GM21526 (cell line): ENCODE measurements around the gene SCPEP1.
"Not testable (repeated sequence)": the region's sequence is repeated elsewhere in the genome, so short reads cannot be mapped to it uniquely, and the experiment has no call there.

ENCODE experiments used
- ATAC-seq: cut with Tn5 transposase; IDR thresholded peaks from one replicate; pipeline ENCODE4 v1.9.1; 2021; ENCODE audit warnings: moderate library complexity; ENCODE audit not compliant: unreplicated experiment, low FRiP score

The SCPEP1 gene

DNA sequence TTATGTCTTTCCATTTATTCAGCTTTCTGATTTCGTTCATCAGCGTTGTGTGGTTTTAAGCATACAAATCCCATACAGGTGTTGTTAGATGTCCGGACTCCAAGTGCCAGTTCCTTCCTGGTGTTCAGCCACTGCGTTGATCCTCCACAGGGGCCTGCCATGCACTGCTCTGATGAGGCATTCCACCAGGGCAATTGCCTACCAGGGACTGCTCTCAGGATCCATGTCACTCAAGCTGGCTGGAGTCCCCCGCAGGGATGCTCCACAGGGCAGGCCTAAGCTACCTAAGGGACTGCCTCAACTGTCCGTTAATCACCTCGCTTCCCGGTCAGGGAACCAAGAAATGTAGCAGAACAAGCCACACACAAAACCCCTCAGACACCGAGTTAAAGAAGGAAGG is 12.7 kb upstream of the SCPEP1 start:
- ATAC-seq: not testable (repeated sequence)

DNA sequence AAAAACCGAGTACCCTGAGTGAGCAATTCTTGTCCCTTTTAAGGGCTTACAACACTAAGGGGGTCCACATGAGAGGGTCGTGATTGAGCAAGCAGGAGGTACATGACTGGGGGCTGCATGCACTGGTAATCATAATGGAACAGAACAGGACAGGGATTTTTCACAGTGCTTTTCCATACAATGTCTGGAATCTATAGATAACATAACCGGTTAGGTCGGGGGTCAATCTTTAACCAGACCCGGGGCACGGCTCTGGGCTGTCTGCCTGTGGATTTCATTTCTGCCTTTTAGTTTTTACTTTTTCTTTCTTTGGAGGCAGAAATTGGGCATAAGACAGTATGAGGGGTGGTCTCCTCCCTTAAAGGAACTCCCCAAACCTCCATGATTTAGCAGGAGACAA is 12.2 kb upstream of the SCPEP1 start:
- not testable (repeated sequence) for ATAC-seq

DNA sequence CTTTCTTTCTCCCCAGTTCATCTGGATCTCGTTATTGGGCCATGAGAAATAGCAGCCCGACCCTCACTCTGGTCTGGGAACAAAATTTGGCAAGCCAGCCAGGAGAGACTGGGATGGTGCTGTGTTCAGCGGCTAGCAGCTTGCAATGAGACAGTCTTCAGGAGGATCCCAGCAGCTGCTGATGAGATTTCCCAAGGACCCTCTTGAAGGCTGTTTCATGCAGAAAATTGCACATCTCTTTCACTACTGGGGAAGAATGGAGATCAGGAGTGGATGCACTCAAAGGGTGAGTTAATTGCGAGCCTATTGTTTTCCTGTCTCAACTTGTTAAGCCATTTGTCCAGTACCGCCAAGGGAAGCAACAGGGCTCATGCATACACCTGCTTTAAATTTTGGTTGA is 11.6 kb upstream of the SCPEP1 start:
- no peak for ATAC-seq

DNA sequence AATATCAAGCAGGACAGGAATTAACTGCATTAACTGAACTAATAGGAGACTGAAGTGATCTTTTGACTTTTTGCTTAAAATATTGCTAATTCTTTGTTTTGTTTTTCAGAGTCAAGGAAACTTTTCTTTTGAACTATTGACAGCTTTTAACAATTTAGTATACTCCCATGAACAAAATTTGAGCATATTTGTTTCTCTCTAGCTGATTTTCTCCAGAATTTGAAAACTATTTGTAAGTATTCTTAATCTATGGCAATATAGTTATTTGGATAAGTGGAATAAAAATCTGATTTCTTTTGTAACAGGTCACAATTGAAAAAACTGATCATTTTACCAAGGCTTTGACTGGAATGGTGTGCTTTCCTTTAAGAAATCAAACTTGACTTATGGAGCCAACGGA is 7.0 kb upstream of the SCPEP1 start:
- ATAC-seq: no peak

DNA sequence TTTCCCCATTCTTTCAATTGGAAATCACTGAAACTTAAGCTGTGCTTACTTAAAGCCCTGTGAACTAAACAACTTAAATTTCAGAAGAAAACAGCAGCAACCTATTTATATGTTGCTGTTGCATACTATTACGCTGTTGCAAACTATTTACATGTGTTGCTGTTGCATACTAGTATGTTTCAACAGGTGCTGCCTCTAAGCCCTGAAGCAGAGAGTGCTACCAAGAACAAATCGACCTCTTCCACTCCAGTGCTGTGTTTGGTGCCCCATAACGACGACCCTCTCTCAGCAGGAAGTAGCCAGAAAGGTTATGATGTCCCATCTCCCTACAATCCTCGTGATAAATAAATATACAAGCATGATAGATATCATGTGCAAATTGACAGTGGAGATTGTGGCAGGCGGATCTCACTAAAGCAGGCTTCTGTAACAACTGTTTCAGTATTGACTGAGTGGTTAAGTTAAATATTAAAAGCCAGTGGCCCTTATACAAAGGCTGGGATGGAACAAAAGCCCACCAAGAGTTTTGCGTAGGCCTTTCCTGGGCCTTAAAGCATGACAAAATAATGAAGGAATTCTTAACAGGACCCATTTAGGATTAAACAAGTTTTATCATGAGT is 5.7 kb upstream of the SCPEP1 start:
- no peak for ATAC-seq

DNA sequence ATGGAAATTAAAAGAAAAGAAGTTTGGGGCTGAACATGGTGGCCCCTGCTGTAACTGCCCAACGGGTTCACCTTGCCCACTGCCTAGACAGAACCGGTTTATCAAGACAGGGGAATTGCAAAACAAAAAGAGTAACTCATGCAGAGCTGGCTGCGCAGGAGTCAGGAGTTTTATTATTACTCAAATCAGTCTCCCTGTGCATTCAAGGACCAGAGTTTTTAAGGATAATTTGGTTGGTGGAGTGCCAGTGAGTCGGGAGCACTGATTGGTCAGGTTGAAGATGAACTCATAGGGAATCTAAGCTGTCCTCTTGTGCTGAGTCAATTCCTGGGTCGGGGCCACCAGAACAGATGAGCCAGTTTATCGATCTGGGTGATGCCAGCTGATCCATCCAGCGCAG is 4.4 kb upstream of the SCPEP1 start:
- ATAC-seq: no peak

DNA sequence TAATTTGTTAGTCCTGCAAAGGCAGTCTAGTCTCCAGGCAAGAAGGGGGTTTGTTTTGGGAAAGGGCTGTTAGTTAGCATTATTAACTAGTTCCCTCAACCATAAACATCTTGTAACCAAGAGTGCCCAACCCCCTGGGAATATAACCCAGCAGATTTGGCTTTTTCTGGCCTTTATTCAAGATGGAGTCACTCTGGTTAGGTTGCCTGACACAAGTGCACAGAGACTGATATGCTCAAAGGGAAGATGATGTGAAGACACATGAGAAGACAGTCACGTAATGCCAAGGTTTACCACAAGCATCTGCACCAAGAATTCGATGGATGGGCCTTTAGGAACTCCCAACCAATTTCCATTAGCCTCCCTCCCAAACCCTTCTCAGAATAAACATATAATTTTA is 3.9 kb upstream of the SCPEP1 start:
- no peak for ATAC-seq

DNA sequence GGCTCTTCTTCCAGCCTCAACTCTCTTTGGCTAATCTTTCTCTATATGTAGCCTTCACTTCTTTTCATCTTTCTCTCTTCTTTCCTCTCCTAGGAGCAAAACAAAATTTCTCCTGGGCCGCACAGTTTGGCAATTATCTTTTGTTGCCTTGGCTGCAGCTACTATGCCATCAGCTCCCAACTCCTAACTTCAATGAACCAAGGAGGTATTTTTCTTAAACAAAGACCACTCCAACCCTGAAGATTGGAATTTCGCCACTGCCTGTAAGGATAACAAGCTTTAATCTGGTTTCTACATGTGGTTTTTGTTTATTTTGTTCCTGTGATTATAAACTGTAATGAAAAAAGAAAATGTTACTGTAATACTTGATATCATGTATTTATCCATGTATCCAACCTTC is 2.3 kb upstream of the SCPEP1 start:
- no peak for ATAC-seq

DNA sequence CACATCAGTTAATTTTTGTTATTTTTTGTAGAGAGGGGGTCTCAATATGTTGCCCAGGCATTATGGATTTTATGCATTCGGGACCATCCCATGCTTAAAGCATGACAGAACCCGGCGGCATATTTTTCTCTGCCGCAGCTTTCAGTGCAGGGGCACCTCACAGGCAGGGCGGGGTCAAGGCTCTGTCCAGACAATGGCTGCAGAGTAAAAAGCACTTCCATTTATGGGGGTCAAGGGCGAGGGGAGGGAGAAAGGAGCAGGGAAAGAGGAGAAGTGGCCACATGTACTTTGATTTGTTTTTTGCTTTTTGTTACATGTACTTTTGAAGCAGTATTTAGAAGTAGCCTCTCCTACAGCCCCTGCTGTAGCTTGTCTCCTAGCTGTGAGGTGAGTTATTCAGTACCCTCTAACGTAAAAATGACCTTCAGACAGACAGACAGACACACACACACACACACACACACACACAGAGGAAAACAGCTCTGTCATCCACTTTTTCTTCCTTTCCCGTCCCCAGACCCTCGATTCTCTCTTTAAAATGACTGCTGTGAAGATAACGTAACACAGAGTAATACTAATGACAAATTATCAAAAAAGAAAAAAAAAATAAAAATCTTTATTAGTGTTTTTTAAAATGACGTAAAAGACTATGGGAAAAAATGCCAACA is 856 bp upstream of the SCPEP1 start:
- no peak for ATAC-seq

DNA sequence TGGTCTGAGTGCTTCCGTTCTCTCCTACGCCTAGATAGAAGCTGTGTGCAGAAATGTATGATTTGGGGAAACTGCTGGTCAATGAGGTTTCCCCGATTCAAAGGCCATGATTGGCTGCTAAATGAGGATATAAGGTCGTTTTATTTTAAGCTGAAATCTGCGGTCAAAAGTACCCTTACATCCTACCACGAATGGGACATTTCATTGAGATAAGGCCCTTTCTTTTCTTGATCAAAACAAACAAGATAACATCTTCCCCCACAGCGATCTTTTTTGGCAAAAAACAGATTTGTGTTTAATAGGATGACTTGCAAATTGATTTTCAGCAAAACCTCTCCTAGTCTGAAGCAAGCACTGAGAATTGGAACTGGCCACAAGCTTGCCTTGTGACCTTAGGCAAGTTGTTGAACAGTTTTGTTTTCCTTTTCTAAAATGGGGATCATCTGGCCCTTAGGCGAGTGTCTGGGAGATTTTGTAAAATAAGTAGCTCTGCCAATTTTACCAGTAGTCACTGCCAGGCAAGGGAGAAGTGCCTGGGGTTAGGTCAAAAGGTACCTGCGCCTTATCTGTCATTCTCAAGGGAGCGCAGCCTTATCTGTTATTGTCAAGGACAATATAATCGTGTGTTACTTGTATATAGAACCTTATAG is 635 bp downstream of the SCPEP1 start:
- ATAC-seq: peak; percentile 19

DNA sequence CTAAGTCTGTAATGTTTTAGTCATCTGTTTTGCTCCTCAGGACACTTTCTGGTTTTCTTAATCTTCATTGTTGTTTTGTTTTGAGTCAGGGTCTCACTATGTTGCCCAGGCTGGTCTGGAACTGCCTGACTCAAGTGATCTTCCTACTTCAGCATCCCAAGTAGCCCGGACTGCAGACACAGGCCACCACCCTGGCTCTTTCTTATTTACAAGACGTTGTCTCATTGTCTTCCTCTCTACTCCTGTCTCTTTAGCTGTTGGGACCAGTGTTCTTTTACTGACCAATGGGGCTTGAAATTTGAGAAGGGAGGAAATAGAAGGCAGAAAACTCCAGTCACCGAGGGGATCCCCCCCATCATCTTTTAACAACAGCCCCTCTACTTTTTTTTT is 1.2 kb downstream of the SCPEP1 start:
- ATAC-seq: no peak

DNA sequence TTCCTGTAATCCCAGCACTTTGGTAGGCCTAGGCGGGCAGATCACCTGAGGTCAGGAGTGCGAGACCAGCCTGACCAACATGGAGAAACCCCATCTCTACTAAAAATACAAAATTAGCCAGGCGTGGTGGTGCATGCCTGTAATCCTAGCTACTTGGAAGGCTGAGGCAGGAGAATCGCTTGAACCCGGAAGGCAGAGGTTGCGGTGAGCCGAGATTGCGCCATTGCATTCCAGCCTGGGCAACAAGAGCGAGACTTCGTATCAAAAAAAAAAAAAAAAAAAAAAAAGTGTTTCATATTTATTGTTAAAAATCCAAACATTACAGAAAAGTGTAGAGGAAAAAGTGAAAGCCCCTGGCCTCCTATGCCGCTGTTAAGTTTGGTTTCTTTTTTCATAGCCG is 2.6 kb downstream of the SCPEP1 start:
- ATAC-seq: not testable (repeated sequence)

DNA sequence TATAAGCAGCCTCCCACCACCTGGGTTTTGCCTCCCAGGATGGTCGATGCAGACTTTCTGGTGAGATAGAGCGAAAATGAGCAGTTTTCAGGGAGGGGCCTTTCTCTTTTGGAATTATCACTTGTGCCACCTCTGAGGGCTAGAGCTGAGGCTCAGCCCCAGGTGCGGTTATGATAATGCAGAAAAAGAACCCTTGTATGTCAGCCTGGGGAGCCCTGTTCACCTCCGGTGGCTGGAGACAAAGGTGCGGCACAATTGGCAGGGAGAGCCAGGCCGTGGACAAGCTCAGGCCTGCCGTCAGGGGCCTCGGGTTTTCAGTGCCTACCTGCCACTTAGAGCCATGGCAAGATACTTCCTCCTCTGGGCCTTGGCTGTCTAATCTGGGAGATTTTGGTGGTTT is 4.4 kb downstream of the SCPEP1 start:
- ATAC-seq: no peak

DNA sequence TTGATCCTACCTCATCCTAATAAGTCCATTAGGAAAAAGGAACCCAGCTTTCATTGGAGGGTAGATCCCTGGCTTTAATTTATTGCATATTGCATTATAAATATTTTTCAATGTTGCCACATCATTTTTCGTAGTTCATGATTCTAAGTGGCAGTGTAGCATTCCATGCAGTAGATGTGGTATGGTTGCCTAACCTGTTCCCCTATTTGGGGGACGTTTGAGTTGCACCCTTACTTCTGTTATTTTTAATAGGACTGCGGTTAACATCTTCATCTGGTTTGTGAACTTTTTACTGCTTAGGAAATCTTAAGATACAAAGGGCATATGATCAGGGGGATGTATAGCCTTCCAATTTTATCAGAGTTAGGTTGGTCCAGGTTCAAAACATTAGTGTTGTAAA is 5.4 kb downstream of the SCPEP1 start:
- no peak for ATAC-seq

DNA sequence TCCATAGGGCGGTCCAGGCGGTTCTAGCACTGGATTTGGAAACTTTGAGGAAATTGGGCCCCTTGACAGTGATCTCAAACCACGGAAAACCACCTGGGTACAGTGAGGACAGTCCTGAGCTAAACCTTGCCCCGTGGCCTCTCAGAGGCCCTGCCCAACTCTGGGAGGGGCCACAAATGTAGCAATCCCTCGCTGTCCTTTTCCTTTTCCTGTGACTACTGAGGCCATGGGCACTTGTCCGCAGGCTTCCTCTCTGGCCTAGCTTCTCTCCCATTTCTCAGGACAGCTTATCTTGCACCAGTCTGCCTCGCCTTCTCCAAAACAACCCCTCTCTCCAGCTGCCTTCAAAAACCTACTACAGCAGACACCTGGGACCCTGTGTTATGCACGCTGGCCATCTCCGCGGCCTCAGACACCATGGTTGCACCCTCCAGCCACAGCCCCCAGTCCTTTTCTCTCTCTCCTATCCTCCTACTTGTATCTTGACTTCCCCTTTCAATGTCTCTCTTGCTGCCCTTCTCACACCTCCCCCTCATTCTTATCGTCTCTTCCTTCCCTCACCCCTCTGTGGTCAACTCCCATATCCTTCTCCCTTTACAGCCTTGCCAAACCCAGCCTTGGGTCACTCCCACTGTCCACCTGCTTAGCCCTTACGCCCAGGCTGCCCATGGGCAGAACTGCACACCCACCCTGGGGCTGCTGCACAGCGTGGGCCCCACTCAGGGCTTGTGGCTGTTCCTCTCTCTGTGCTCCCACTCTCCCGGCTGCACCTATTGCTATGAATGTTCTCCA is 7.6 kb downstream of the SCPEP1 start:
- ATAC-seq: no peak

DNA sequence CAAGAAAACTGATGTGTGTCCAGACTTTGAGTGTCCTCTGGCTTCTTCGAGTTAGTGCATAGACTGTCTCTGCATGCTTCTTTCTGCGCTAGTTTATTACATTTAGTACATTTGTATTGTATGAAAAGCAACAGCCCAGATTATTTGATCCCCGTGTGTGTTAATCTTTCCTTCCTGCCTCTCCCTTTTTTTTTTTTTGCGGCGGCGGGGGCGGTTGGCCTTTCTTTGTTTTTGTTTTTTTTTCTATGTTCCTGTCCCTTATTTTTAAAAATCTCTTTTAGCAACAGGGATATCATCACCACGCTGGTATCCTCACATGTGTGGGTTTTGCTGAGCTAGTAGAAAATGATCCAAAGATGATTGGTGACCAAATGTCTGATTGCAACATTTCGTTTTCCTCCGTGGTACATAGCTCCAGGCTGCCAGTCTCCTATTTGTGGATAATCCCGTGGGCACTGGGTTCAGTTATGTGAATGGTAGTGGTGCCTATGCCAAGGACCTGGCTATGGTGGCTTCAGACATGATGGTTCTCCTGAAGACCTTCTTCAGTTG is 9.4 kb downstream of the SCPEP1 start:
- ATAC-seq: no peak

DNA sequence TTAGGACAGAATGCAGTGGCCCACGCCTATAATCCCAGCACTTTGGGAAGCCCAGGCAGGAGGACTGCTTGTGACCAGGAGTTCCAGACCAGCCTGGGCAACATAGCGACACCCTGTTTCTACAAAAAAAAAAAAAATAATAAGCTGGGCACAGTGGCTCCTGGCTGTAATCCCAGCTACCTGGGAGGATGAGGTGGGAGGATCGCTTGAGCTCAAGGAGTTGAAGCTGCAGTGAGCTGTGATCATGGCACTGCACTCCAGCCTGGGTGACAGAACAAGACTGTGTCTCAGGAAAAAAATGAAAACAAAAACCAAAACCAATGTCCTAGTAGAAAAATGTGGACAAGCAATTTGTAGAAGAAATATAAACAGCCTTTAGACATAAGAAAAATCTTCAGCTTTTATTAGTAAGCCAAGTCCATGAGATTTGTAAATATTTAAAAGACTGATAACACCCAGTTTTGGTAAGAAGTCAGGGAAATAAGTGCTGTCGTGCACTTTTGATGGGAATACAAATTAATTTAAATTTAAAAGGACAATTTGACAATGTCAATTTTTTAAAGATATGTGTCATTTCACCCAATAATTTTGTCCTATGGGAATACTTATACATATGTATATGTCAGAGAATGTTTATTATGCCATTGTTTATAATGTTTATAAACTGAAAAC is 11.1 kb downstream of the SCPEP1 start:
- no peak for ATAC-seq

DNA sequence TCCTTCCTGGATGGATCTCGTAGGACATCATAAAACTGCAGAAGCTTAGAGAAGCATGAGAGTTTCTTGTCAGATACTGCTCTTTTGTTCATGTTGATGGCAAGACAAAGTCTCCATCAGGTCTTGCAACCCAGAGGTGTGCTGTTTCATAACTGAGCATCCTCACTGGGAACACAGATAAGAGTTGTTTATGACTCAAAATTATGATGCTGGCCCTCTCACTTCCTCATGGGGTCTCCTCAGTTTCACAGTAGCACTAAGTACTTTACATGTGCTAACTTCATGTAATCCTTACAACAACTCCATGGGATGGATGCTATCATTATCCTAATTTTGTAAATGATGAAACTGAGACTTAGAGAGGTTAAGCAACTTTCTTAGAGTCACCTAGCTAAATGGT is 14.4 kb downstream of the SCPEP1 start:
- no peak for ATAC-seq

DNA sequence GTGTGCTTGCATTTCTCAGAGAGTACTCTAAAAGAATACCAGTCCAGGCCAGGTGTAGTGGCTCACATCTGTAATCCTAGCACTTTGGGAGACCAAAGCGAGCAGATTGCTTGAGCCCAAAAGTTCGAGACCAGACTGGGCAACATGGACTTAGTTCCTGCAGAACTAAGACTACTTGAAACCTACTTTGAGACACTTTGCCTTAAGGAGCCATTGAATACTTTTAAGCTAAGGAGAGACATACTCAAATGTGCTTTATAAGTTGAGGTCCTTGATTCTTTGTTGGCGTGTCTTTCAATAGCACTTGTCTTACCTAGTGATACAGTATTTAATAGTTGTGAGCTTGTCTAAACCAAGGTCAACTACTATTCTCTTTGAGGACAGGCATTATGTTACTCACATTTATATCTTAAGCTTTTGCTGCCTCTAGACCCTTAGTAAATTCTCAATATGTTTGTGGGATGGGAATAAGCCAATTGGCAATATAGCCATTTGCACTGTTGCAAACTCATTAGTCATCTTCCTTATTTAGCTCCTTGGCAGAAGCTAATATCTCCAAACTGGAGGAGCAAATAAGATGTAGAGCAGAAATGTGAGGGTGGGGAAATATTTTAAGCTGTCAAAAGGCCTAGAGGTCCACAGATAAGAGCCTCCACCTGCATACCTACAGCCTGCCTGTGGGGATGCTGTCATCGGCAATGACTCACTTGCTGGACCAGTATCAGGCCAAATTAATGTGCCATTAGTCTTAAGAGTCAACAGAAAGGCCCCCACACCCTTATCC is 16.3 kb downstream of the SCPEP1 start:
- no peak for ATAC-seq

DNA sequence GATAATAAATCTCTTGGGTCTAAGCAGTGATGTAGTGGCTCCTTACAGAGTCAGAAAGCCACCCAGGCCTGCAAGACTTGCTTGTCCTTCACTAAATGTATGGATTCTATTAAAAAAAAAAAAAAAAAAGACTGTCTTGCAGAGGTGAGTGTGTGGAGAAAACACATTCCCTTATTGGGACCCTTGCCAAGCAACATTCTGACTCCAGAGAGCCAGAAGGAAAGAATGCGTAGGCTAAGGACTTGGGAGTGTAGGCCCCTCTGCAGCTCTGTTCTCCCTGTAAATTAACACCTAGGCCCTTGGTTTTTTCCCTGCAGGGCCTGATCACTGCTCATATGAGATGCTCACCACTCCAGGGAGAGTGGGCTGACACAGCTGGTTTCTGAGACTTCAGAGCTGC is 17.8 kb downstream of the SCPEP1 start:
- ATAC-seq: no peak
